A549 treated with RU486 at 1 μM for 4 hours (cell line): ENCODE measurements around the gene VAMP7. TPM values are rescaled to one million over a fixed set of nuclear protein-coding genes. Genes with fewer than 3 reads are reported as not detected.

Experiments
- total RNA-seq: library from RNA; stranded (reverse); fragments of 200-300 nt; extraction: Qiagen RNA extraction; gene quantifications from 5 replicates; pipeline ENCODE4 v1.2.3, GENCODE V29; 2022; ENCODE audit warnings: low read depth

The VAMP7 gene, protein sequence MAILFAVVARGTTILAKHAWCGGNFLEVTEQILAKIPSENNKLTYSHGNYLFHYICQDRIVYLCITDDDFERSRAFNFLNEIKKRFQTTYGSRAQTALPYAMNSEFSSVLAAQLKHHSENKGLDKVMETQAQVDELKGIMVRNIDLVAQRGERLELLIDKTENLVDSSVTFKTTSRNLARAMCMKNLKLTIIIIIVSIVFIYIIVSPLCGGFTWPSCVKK
- 22.2 to 32.9 TPM (median 30.0 TPM) in 5 replicates for total RNA-seq

GRCh38 chrX:155881158-155881993, at the start of gene VAMP7:
TSS of gene VAMP7 (plus strand) at chrX:155881345. CDS start at chrX:155889467, 8,122 bp downstream.

Other genes starting within 250 kb of the VAMP7 start
- gene IL9R, start 116.4 kb downstream of the VAMP7 start, total RNA-seq: 0.10 to 0.21 TPM (median 0.16 TPM) in 4 of 5 replicates, not detected in the other